ENCODE data around the gene APH1A. TPM values are rescaled to one million over a fixed set of nuclear protein-coding genes. Genes with fewer than 3 reads are reported as not detected.
A peak's percentile ranks its signal among the peaks of the same experiment; 100 is the strongest.

The APH1A gene
- total RNA-seq (2016; rRNA removed; fragmentation: Illumina TruSeq; extraction: Trizol): 87.1 and 130 TPM in 2 replicates
- total RNA-seq (2016; cell fraction: cytosol; rRNA removed; fragmentation: Illumina TruSeq; extraction: Trizol; ENCODE audit: low read depth): 211 and 212 TPM in 2 replicates
- total RNA-seq (2016; cell fraction: insoluble cytoplasmic fraction; rRNA removed; fragmentation: Illumina TruSeq; extraction: Trizol): 82.3 and 135 TPM in 2 replicates
- total RNA-seq (2016; cell fraction: membrane; rRNA removed; fragmentation: Illumina TruSeq; extraction: Trizol): 328 and 336 TPM in 2 replicates
- total RNA-seq (2016; cell fraction: nucleus; rRNA removed; fragmentation: Illumina TruSeq; extraction: Trizol): 62.9 and 69.3 TPM in 2 replicates
- polyA plus RNA-seq (2011; rRNA removed): 114 and 128 TPM in 2 replicates
- polyA plus RNA-seq (2011; cell fraction: cytosol; rRNA removed): 147 and 155 TPM in 2 replicates
- 66.3 and 72.5 TPM in 2 replicates for polyA plus RNA-seq (2011; cell fraction: nucleus; rRNA removed)
- polyA plus RNA-seq (2012): 64.3 and 72.9 TPM in 2 replicates
- 233 and 246 TPM in 2 replicates for polyA plus RNA-seq (2016; cell fraction: cytosol; fragmentation: Illumina TruSeq; extraction: Trizol; ENCODE audit: low read depth)
- 88.7 and 93.9 TPM in 2 replicates for polyA plus RNA-seq (2016; cell fraction: insoluble cytoplasmic fraction; fragmentation: Illumina TruSeq; extraction: Trizol; ENCODE audit: low read depth)
- polyA plus RNA-seq (2016; cell fraction: membrane; fragmentation: Illumina TruSeq; extraction: Trizol; ENCODE audit: low read depth): 303 and 317 TPM in 2 replicates
- 98.2 and 104 TPM in 2 replicates for polyA plus RNA-seq (2016; cell fraction: nucleus; fragmentation: Illumina TruSeq; extraction: Trizol; ENCODE audit: insufficient read depth, low read depth)
- polyA minus RNA-seq (2011; rRNA and poly(A)+ RNA removed; ENCODE audit: low replicate concordance): 192 and 286 TPM in 2 replicates
- polyA minus RNA-seq (2011; cell fraction: cytosol; rRNA and poly(A)+ RNA removed): 48.6 and 50.4 TPM in 2 replicates
- 43.1 and 56.2 TPM in 2 replicates for polyA minus RNA-seq (2011; cell fraction: nucleus; rRNA and poly(A)+ RNA removed)
- percentile 84 among the genes with signal in this experiment for Bru-seq, nascent RNA
- BruChase-seq, experiment 1, labeled RNA remaining after a 6-hour chase: percentile 96 among the genes with signal in this experiment
- BruChase-seq, experiment 2, labeled RNA remaining after a 2-hour chase: percentile 90 among the genes with signal in this experiment
- long read RNA-seq, experiment 1, transcript APH1A-202 (6 exons, 2,353 nt): major isoform, 24 of 40 reads
- long read RNA-seq, experiment 1, transcript APH1A-203 (7 exons, 1,713 nt): minor isoform, 9 of 40 reads
- long read RNA-seq, experiment 1, partial matches to known transcripts: 1 of 40 reads
- long read RNA-seq, experiment 1, other reads (novel, unspliced or antisense): 5 of 40 reads
- long read RNA-seq, experiment 2, transcript APH1A-203 (7 exons, 1,713 nt): minor isoform, 37 of 209 reads
- long read RNA-seq, experiment 2, transcript APH1A-202 (6 exons, 2,353 nt): major isoform, 117 of 209 reads
- long read RNA-seq, experiment 2, partial matches to known transcripts: 38 of 209 reads
- long read RNA-seq, experiment 2, other reads (novel, unspliced or antisense): 15 of 209 reads

- H3K36me3 ChIP-seq (replicated peaks in 1 of 2; ENCODE audit: control insufficient read depth in 1 of 2, insufficient read depth in 2 of 2, low read length in 2 of 2): peaks cover 7 to 26% of the 10 kb centered on the region in 2 experiments; a peak in 4 of 5 replicates
- H3K27me3 ChIP-seq (ENCODE audit: control insufficient read depth in 1 of 2, insufficient read depth in 2 of 2, low read length in 2 of 2): no peaks in the 10 kb centered on the region
- peaks cover 21% of the 10 kb centered on the region for H3K79me2 ChIP-seq (ENCODE audit: insufficient read depth, low read length)
- FAIRE-seq (peak; percentile 88), ATAC-seq (peak; percentile 99), DNase-seq (ENCODE audit: low spot score) (peak; percentile 92)
- in situ Hi-C loops (cut with HindIII; ENCODE audit: extremely low pct_ligation_motif_present, low pct_unique_long_range_greater_than_20kb) (no loop called here), intact Hi-C loops (cut with micrococcal nuclease; ENCODE audit: unreplicated experiment) (no loop called here)
- H3K4me1 ChIP-seq (ENCODE audit: insufficient read depth, low read length): peaks cover 24% of the 10 kb centered on the region
- no peaks in the 10 kb centered on the region for H4K20me1 ChIP-seq (ENCODE audit: insufficient read depth, low read length)
- peak within 1 kb of the TSS; percentile 66 for H3K27ac ChIP-seq (ENCODE audit: extremely low read length, insufficient read depth, low read length)
- H2AFZ ChIP-seq (ENCODE audit: low read length): peak within 1 kb of the TSS; percentile 73
- H3K9ac ChIP-seq (ENCODE audit: insufficient read depth, low read depth, low read length): peak within 1 kb of the TSS; percentile 87
- ChIA-PET POLR2A (interaction anchor here (1.0 to 2.1 kb wide), 5 partner anchors 10 to 96 kb away, joined by 7 to 32 read pairs (median 10); partner anchors contain the start of genes CA14, PRPF3 and RPRD2), CTCF (ENCODE audit: low intra/inter-chr PET ratio, low total read pairs) (interaction anchor here (1.3 kb wide), 1 partner anchor 14 kb away, joined by 3 read pairs; no protein-coding TSS in a partner anchor)
- H3K9me3 ChIP-seq (ENCODE audit: low read length): no peaks in the 10 kb centered on the region
- no TSS peak for BruUV-seq (replicated peaks)
- peak within 1 kb of the TSS; percentile 86 for H3K4me2 ChIP-seq (ENCODE audit: low read depth, low read length)
- peak within 1 kb of the TSS; percentile 88 for H3K4me3 ChIP-seq (replicated peaks in 1 of 3; ENCODE audit: insufficient read depth in 1 of 3, low read depth in 2 of 3, low read length in 3 of 3)
- WGBS (ENCODE audit: low lambda C conversion rate): 5% methylated on average over 32 of the region's 49 CpGs
- TF ChIP-seq MED8 (CRISPR knock-in tag; IDR thresholded peaks at IDR 0.05; ENCODE audit: insufficient replicate concordance): no peak
- TF ChIP-seq ZNF503 (CRISPR knock-in tag; IDR thresholded peaks at IDR 0.05): 0 out of 2 replicates have a peak, but pooled peaks have one; percentile 49
- no peak for TF ChIP-seq MEIS1 (CRISPR knock-in tag; IDR thresholded peaks at IDR 0.05; ENCODE audit: borderline replicate concordance)
- no peak for TF ChIP-seq ZNF883 (CRISPR knock-in tag; IDR thresholded peaks at IDR 0.05; ENCODE audit: not compliant biosample characterization)
- TF ChIP-seq ZNF83 (CRISPR knock-in tag; IDR thresholded peaks at IDR 0.05; ENCODE audit: borderline replicate concordance): no peak
- no peak for TF ChIP-seq KLF9 (CRISPR knock-in tag; IDR thresholded peaks at IDR 0.05; ENCODE audit: low read depth)
- 0 out of 2 replicates have a peak, but pooled peaks have one; percentile 40 for TF ChIP-seq DR1 (CRISPR knock-in tag; IDR thresholded peaks at IDR 0.05)
- TF ChIP-seq MTERF4 (CRISPR knock-in tag; IDR thresholded peaks at IDR 0.05): no peak
- peak; percentile 78 for TF ChIP-seq SP5 (CRISPR knock-in tag; IDR thresholded peaks at IDR 0.05; ENCODE audit: borderline replicate concordance, low read depth)
Observed at GRCh38 chr1:150268705-150269403, at the start of gene APH1A. Gene APH1A (minus strand): TSS chr1:150269016. CDS start chr1:150268810, 206 bp downstream.

Data from HepG2 (cell line).